Stimulated activated CD8-positive, alpha-beta memory T cell treated with anti-CD3 and anti-CD28 coated beads, Interleukin-15, amount 100 ng/mL, for 48 hours (primary cell): Measurements from ENCODE around the gene CEP250.
"Not testable (repeated sequence)": the region's sequence is repeated elsewhere in the genome, so short reads cannot be mapped to it uniquely, and the experiment has no call there.

Experiments used
- DNase-seq, 2 donors: peaks; one replicate each; pipeline ENCODE4 v3.0.0-alpha.2; 2020; ENCODE audit warnings: low read depth in 2 of 2

Gene CEP250

GRCh38 chr20:35454881-35455609, at the start of gene CEP250:
CEP250 (plus strand) TSS chr20:35455598; CDS start chr20:35462368, 6,770 bp downstream.
- peak; percentile 92 to 95 for DNase-seq

- DNase-seq, result no peak
Observed at GRCh38 chr20:35405775-35406174, 49.6 kb upstream of the CEP250 start.

GRCh38 chr20:35408270-35408669, 47.1 kb upstream of the CEP250 start:
- no peak for DNase-seq

GRCh38 chr20:35409542-35409941, 45.9 kb upstream of the CEP250 start:
- DNase-seq, result no peak

GRCh38 chr20:35410613-35411012, 44.8 kb upstream of the CEP250 start:
- DNase-seq, result no peak

- DNase-seq, result no peak
Observed at GRCh38 chr20:35421322-35421721, 34.1 kb upstream of the CEP250 start.

- DNase-seq, result no peak
Observed at GRCh38 chr20:35431621-35432429, 23.6 kb upstream of the CEP250 start.

GRCh38 chr20:35432430-35432735, 23.0 kb upstream of the CEP250 start:
- no peak for DNase-seq

- DNase-seq, result no peak
Observed at GRCh38 chr20:35433337-35433736, 22.1 kb upstream of the CEP250 start.

- no peak for DNase-seq
Observed at GRCh38 chr20:35434085-35435005, 21.1 kb upstream of the CEP250 start.

GRCh38 chr20:35436177-35436573, 19.2 kb upstream of the CEP250 start:
- DNase-seq, result no peak

GRCh38 chr20:35437599-35437998, 17.8 kb upstream of the CEP250 start:
- no peak for DNase-seq

- DNase-seq, result no peak
Observed at GRCh38 chr20:35443003-35443402, 12.4 kb upstream of the CEP250 start.

- no peak for DNase-seq
Observed at GRCh38 chr20:35444226-35444625, 11.2 kb upstream of the CEP250 start.

GRCh38 chr20:35446356-35447078, 8.9 kb upstream of the CEP250 start:
- DNase-seq, result no peak

GRCh38 chr20:35447082-35447789, 8.2 kb upstream of the CEP250 start:
- DNase-seq, result peak; percentile 78 to 79

GRCh38 chr20:35448788-35449373, 6.5 kb upstream of the CEP250 start:
- no peak for DNase-seq

GRCh38 chr20:35449855-35450254, 5.5 kb upstream of the CEP250 start:
- DNase-seq, result not testable (repeated sequence)

GRCh38 chr20:35451295-35451694, 4.1 kb upstream of the CEP250 start:
- no peak for DNase-seq

GRCh38 chr20:35453647-35454046, 1.8 kb upstream of the CEP250 start:
- DNase-seq, result no peak
